Mesenchymal stem cell (in vitro differentiated cells and primary cell): ENCODE data around the gene PRM2.

ENCODE experiments used
- DNase-seq: peaks from one replicate; pipeline ENCODE4 v3.0.0-alpha.2; 2013
- H2AFZ ChIP-seq: one replicate; pipeline ENCODE4 v1.6.1; 2013; ENCODE audit warnings: low read depth, mild to moderate bottlenecking, control low read depth, inconsistent platforms, low read length, moderate library complexity
- H2AK5ac ChIP-seq: 2 replicates; pipeline ENCODE4 v1.6.1; 2013; ENCODE audit warnings: low read length, moderate library complexity, mild to moderate bottlenecking, inconsistent platforms; ENCODE audit not compliant: severe bottlenecking
- H2BK120ac ChIP-seq: one replicate; pipeline ENCODE4 v1.6.1; 2013; ENCODE audit warnings: low read depth, mild to moderate bottlenecking, inconsistent platforms, low read length, moderate library complexity
- H2BK12ac ChIP-seq, 2 experiments: one replicate each; pipeline ENCODE4 v1.6.1; 2013; ENCODE audit warnings: inconsistent platforms in 2 of 2, low read length in 2 of 2, mild to moderate bottlenecking in 2 of 2, moderate library complexity in 2 of 2, control low read depth in 1 of 2
- H2BK15ac ChIP-seq: one replicate; pipeline ENCODE4 v1.6.1; 2013; ENCODE audit warnings: mild to moderate bottlenecking, low read depth, inconsistent platforms; ENCODE audit not compliant: poor library complexity, severe bottlenecking
- H2BK5ac ChIP-seq: 2 replicates; pipeline ENCODE4 v1.6.1; 2013; ENCODE audit warnings: low read depth, mild to moderate bottlenecking, low read length, control low read depth, inconsistent platforms; ENCODE audit not compliant: poor library complexity, severe bottlenecking
- H3K14ac ChIP-seq, 2 experiments: one replicate each; pipeline ENCODE4 v1.6.1; 2013; ENCODE audit warnings: inconsistent platforms in 2 of 2, low read length in 2 of 2, control low read depth in 1 of 2, mild to moderate bottlenecking in 1 of 2, moderate library complexity in 1 of 2
- H3K18ac ChIP-seq, 2 experiments: one replicate each; pipeline ENCODE4 v1.6.1; 2013; ENCODE audit warnings: inconsistent platforms in 2 of 2, low read length in 2 of 2, control low read depth in 1 of 2, low read depth in 1 of 2, mild to moderate bottlenecking in 1 of 2
- H3K23ac ChIP-seq, 2 experiments: one replicate each; pipeline ENCODE4 v1.6.1; 2013; ENCODE audit warnings: inconsistent platforms in 2 of 2, low read length in 2 of 2, mild to moderate bottlenecking in 2 of 2, moderate library complexity in 2 of 2, control low read depth in 1 of 2
- H3K27ac ChIP-seq: 2 replicates; pipeline ENCODE4 v1.5.1; 2013; ENCODE audit warnings: mild to moderate bottlenecking, moderate library complexity, low read length, control low read depth, inconsistent platforms; ENCODE audit not compliant: poor library complexity, severe bottlenecking
- H3K27me3 ChIP-seq, 2 experiments: 2 replicates each; pipeline versions ENCODE4 v1.6.1 to v1.7.0; 2013; ENCODE audit warnings: low read length in 2 of 2, mild to moderate bottlenecking in 2 of 2, moderate library complexity in 2 of 2, control low read depth in 1 of 2, inconsistent platforms in 1 of 2; ENCODE audit not compliant: control insufficient read depth in 1 of 2, insufficient read depth in 1 of 2
- H3K36me3 ChIP-seq, 2 experiments: 2 replicates each; pipeline versions ENCODE4 v1.6.1 to v1.7.0; 2013; ENCODE audit warnings: low read length in 2 of 2, control low read depth in 1 of 2, inconsistent platforms in 1 of 2, low read depth in 1 of 2, mild to moderate bottlenecking in 1 of 2; ENCODE audit not compliant: insufficient read depth in 2 of 2, control insufficient read depth in 1 of 2
- H3K4ac ChIP-seq, 2 experiments: one replicate each; pipeline ENCODE4 v1.6.1; 2013; ENCODE audit warnings: inconsistent platforms in 2 of 2, low read length in 2 of 2, mild to moderate bottlenecking in 2 of 2, moderate library complexity in 2 of 2, control low read depth in 1 of 2, low read depth in 1 of 2
- H3K4me1 ChIP-seq: 2 replicates; pipeline ENCODE4 v1.6.1; 2013; ENCODE audit warnings: low read depth, low read length, control low read depth; ENCODE audit not compliant: control insufficient read depth, insufficient read depth
- H3K4me2 ChIP-seq: 2 replicates; pipeline ENCODE4 v1.6.1; 2013; ENCODE audit warnings: low read length, mild to moderate bottlenecking, inconsistent platforms; ENCODE audit not compliant: poor library complexity, severe bottlenecking
- H3K4me3 ChIP-seq, 2 experiments: 2 replicates each; pipeline versions ENCODE4 v1.5.1 to v1.7.0; 2013; ENCODE audit warnings: low read length in 2 of 2, mild to moderate bottlenecking in 2 of 2, control low read depth in 1 of 2, low read depth in 1 of 2; ENCODE audit not compliant: insufficient read depth in 1 of 2
- H3K79me1 ChIP-seq: replicated peaks from 2 replicates; pipeline ENCODE4 v1.6.1; 2013; ENCODE audit warnings: mild to moderate bottlenecking, control low read depth, low read length, inconsistent platforms; ENCODE audit not compliant: poor library complexity, severe bottlenecking
- H3K9ac ChIP-seq: 2 replicates; pipeline ENCODE4 v1.7.0; 2013; ENCODE audit warnings: mild to moderate bottlenecking, low read length, moderate library complexity
- H3K9me3 ChIP-seq: 2 replicates; pipeline ENCODE4 v1.7.0; 2013; ENCODE audit warnings: mild to moderate bottlenecking, low read length; ENCODE audit not compliant: control insufficient read depth
- H4K8ac ChIP-seq: one replicate; pipeline ENCODE4 v1.6.1; 2013; ENCODE audit warnings: inconsistent platforms, mild to moderate bottlenecking, low read length, moderate library complexity
- H4K91ac ChIP-seq: one replicate; pipeline ENCODE4 v1.6.1; 2013; ENCODE audit warnings: mild to moderate bottlenecking, low read length, inconsistent platforms
- WGBS: methylation state at CpG from one replicate; pipeline ENCODE4 v1.1.7; 2013; ENCODE audit warnings: mixed read lengths; 5-methylcytosine and 5-hydroxymethylcytosine counted together

The PRM2 gene

DNA sequence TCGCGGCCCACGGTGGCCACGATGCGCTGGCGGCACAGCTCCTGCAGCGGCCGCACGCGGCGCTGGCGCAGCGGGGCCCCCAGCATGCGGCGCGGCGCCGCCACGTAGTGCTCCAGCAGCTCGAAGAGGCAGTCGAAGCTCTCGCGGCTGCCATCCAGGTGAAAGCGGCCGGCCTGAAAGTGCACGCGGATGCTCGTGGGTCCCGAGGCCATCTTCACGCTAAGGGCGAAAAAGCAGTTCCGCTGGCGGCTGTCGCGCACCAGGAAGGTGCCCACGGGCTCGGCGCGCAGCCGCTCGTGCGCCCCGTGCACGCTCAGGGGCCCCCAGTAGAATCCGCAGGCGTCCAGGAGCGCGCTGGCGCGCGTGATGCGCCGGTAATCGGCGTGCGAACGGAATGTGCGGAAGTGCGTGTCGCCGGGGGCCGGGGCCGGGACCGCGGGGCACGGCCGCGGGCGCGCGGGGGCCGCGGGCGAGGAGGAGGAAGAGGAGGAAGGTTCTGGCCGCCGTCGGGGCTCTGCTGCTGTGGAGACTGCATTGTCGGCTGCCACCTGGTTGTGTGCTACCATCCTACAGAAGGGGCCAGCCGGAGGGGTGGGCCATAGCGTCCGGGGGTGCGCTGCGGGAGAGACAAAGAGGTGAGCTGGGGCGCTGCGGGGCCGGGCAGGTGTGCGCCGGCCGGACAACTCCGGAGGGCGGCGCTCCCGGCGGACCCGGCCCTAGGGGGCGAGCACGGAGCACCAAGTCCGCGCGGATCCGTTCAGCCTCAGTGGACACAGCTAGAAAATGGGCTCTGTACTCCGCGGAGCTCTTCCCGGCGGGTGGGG, 21.2 kb downstream of the PRM2 start:
- Histone ChIP-seq H3K79me1 (peaks cover 5% of the 10 kb centered on the region), H2BK15ac (peak overlapping the region; percentile 60), H4K91ac (peak overlapping the region; percentile 90), H2AK5ac (no peak overlapping the region), H3K9ac (peak overlapping the region; percentile 84), H3K4me1 (peaks cover 42% of the 10 kb centered on the region), H3K9me3 (no peaks in the 10 kb centered on the region), H2AFZ (no peak overlapping the region), H3K18ac (peak overlapping the region; percentile 89 to 97), H3K27me3 (peaks cover 0 to 4% of the 10 kb centered on the region in 2 experiments), H3K4me3 (peak overlapping the region; percentile 80 to 84), H3K4me2 (peak overlapping the region; percentile 90), H4K8ac (peak overlapping the region; percentile 83), H2BK120ac (no peak overlapping the region), H2BK12ac (peak overlapping the region in 1 of 2 experiments; percentile 67), H3K27ac (peak overlapping the region; percentile 57), H3K4ac (peak overlapping the region; percentile 67 to 89), H3K36me3 (peaks cover 0 to 24% of the 10 kb centered on the region in 2 experiments), H3K23ac (peak overlapping the region in 1 of 2 experiments; percentile 99), H3K14ac (peak overlapping the region in 1 of 2 experiments; percentile 44), H2BK5ac (peak overlapping the region; percentile 63)
- under 1% methylated on average over 86 of the region's 105 CpGs for WGBS
- peak; percentile 65 for DNase-seq

DNA sequence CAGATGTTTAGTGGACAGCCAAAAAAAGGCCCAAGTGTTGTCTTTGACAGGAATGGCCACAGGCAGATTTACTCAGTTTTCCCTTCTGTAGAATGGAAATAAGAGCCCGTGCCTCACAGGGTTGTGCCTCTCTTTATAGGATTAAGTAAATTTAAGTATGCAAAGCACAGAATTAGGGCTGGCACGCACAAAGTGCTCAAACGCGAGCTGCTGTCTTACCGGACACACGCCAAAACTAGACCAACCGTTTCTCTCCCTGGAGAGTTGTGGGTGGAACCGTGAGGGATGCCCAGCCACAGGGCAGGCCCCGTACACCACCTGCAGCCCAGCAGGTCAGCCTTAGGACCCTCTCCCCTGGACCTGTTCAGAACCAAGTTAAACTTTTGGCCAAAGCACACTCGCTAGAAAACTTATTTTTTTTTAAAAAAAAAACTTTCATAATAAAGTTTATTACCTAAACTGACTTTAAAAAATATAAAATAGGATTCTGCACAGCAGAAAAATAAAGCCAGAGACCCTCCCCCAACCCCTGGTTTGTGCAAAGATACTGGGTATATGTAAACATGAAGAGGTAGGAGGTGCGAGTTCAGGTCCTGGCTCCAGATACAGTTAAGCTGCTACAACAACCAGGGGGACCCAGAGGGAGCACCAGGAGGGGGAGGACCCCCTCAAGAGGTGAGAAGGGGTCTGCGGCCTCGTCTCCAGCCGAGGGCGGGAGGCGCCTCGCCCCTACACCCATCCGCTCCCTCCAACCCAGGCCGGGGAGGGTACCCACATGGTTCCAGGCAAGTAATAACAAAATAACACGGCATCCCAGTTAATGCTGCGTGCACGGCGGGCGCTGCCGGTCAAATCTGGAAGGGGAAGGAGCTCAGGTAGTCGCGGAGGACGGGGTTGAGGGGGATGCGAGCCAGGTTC, 22.0 kb downstream of the PRM2 start:
- H4K91ac ChIP-seq = peak overlapping the region; percentile 64
- peak overlapping the region; percentile 84 for H3K9ac ChIP-seq
- H3K4me3 ChIP-seq = peak overlapping the region; percentile 80 to 84
- no peak overlapping the region for H2AFZ ChIP-seq
- peak overlapping the region; percentile 4 to 89 for H3K4ac ChIP-seq
- H2BK15ac ChIP-seq = peak overlapping the region; percentile 60
- no peaks in the 10 kb centered on the region for H3K27me3 ChIP-seq
- peaks cover 0 to 33% of the 10 kb centered on the region in 2 experiments for H3K36me3 ChIP-seq
- DNase-seq = no peak
- H2BK5ac ChIP-seq = no peak overlapping the region
- H2BK120ac ChIP-seq = no peak overlapping the region
- no peak overlapping the region for H2AK5ac ChIP-seq
- no peaks in the 10 kb centered on the region for H3K9me3 ChIP-seq
- H3K4me1 ChIP-seq = peaks cover 50% of the 10 kb centered on the region
- no peak overlapping the region for H3K27ac ChIP-seq
- H3K4me2 ChIP-seq = peak overlapping the region; percentile 90
- H3K18ac ChIP-seq = peak overlapping the region in 1 of 2 experiments; percentile 97
- 30% methylated on average over 22 of the region's 29 CpGs for WGBS
- peaks cover 5% of the 10 kb centered on the region for H3K79me1 ChIP-seq
- peak overlapping the region in 1 of 2 experiments; percentile 99 for H3K23ac ChIP-seq
- peak overlapping the region in 1 of 2 experiments; percentile 8 for H3K14ac ChIP-seq
- peak overlapping the region; percentile 83 for H4K8ac ChIP-seq
- H2BK12ac ChIP-seq = no peak overlapping the region

DNA sequence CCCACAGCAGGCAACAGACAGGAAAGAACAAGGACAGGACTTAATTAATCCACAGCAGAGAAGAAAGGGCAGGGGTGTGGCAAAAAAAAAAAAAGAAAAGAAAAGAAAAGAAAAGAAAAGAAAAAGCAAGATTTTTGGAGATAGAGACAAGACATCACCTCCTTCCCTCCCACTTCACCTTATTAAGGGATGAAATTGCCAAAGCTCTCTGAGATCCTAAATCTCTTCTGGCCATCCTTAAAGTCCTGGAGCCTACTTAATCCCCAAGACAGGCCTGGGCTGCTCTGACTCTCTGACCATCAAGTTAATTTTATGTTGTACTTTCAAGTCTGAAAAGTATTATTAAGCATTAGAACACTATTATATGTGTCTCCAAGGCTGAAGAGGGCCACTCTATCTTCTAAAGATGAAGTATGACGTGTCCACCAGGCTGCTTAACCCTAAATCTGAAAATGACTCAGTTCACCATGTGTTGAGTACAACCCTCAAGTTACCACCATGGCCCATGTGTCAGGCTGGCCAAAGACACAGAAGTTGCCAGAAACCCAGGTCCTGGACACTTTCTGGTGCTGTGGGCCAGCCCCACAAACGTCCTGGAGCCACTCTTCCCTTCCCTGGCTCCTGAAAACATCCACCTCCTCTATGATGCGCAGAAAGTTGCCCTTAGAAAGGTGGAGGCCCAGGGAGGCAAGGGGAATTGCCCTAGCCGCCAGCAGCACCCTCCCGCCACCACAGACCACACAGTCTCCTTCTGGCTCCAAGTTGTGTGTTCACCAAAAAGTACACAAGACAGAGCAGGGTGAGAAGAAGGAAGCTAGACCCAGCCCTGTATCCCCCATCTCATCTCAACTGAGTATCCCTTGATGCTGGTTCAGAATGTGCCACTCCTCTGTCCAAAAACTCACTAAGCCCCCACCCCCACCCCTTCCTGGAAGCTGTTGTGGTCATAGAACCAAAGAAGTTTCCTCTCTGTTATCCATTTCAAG, 23.0 kb downstream of the PRM2 start:
- Histone ChIP-seq H3K4me2 (peak overlapping the region; percentile 55), H3K4me1 (peaks cover 47% of the 10 kb centered on the region), H3K4me3 (peak overlapping the region; percentile 17 to 80), H3K27me3 (no peaks in the 10 kb centered on the region), H3K18ac (peak overlapping the region in 1 of 2 experiments; percentile 26), H2AFZ (no peak overlapping the region), H3K14ac (peak overlapping the region in 1 of 2 experiments; percentile 38), H3K27ac (no peak overlapping the region), H2BK5ac (no peak overlapping the region), H3K4ac (no peak overlapping the region), H2BK12ac (peak overlapping the region in 1 of 2 experiments; percentile 6), H2AK5ac (peak overlapping the region; percentile 6), H3K23ac (no peak overlapping the region), H3K79me1 (peaks cover 5% of the 10 kb centered on the region), H3K9me3 (no peaks in the 10 kb centered on the region), H4K91ac (peak overlapping the region; percentile 2), H4K8ac (no peak overlapping the region), H3K9ac (peak overlapping the region; percentile 84), H3K36me3 (peaks cover 0 to 33% of the 10 kb centered on the region in 2 experiments), H2BK15ac (no peak overlapping the region), H2BK120ac (no peak overlapping the region)
- 77% methylated on average over 5 of the region's 5 CpGs for WGBS
- DNase-seq = peak; percentile 60
